Forelimb muscle (tissue), 1 donor: ENCODE measurements around the gene WSCD2. TPM values are rescaled to one million over a fixed set of nuclear protein-coding genes. Genes with fewer than 3 reads are reported as not detected.

ENCODE experiments used
- DNase-seq: peaks from one replicate; pipeline ENCODE4 v3.0.0-alpha.2; 2013; ENCODE audit warnings: low read depth
- polyA plus RNA-seq: library from polyadenylated mRNA; unstranded; fragments of 120-200 nt; gene quantifications from one replicate; pipeline ENCODE4 v1.2.1, GENCODE V29; 2013; ENCODE audit not compliant: insufficient read length

The WSCD2 gene
- polyA plus RNA-seq, 1 donor: 1.9 TPM

DNA sequence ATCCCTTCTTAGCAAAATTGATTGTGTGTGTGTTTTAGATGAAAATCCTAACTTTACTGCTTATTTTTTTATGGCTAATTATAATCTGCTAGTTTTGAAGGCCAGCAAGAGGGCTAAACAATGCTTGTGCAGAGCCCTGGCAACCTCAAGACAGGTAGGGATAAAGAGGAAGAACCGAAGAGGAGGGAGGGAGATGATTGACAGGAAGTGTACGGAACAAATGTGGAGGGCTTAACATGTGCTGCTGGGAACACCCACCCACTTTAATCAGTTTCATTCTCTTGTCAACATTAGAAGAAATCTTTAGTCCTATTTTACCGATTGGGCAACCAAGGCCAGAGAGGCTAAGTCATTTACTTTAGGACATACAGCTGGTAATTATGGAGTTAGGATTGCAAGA lies 1.4 kb upstream of the WSCD2 start:
- DNase-seq: no peak

DNA sequence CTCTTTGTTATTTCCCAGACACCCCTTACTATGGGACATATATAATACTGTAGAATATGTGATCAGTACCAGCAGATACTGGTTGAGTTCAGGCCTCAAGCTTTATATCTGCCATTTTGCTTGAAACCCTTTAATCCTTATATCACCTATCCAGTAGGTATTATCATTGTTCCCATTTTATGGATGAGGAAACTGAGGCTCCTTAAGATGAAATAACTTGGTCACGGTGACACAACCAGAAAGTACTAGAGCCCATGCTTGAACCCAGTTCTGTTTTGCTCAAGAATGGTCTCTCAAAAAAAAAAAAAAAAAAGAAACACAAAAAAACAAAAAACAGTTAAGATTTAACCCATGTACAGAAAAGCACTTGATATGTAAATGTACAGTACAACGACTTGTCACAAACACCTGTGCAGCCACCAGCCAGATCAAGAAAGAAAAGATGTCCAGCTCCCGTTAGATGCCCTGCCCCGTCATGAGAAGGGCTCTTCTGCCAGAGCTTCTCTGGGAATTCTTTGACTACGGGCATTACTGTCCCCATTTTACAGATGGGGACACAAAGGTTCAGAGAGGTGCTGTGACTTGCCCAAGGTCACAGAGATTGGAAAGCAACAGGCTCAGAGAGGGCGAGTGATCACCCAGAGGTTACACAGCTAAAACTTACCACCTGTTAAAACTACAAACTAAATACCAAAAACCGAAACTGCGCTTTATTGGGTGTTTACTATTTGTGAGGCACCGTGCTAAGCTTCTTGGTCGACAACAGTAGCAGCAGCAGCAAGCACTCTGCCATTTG lies 669 bp upstream of the WSCD2 start:
- no peak for DNase-seq

DNA sequence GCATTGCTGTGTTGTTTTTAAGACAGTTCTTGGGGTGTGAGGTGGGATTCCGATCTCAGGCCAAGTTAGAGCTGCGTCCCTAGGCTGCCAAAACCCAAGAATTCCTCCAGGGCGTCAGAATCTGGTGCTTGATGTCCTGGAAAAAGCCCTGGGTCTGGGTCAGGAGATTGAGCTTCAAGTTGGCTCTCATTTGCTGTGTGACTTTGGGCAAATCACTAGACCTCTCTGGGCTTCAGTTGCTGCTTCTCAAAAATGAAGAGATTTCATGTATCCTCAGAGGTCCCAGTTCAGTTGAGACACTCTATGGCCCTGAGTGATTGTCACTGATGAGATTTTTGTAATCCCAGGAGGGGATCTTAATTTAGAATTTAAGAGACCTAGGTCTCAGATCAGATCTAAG lies 1.9 kb downstream of the WSCD2 start:
- DNase-seq: no peak

DNA sequence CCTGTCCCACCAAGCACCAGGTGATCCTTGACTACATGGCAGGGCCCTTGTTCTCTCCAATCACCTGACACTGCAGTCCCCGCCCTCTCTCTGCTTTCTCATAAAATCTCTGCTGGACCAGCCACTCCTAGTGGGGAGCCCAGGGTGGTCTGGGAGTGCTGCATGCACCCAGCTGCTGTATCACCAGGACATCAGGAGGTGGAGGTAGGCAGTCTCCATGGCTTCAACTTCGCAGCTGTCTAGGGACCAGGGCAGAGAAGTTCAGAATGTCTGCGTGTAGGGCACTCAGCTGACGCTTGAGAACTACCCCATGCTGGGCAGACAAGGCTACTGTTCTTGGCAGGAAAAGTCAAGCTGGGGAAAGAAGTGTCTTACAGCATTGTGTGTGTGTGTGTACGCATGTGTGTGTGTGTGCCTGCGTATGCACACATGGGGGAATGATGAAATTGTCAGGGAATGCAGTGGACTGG lies 2.6 kb downstream of the WSCD2 start:
- DNase-seq: no peak

DNA sequence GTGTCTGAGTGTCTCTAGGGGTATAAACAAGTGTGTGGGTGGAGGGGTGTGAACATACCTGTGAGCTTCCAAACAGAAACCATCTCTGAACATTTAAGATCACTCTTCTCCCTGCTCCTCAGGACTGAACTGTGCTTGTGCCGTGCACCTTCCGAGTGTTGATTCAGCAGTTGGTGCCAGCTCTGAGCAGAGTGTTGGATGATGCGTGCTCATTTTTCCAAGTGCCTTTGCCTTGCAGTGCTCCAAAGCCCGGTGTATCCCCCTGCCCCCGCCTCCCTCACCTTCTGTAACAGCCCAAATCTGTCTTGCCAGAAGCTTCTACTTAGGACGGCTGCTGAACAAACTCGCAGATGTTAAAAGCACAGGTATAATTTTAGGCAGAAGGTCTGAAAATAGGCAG lies 4.4 kb downstream of the WSCD2 start:
- DNase-seq: no peak

DNA sequence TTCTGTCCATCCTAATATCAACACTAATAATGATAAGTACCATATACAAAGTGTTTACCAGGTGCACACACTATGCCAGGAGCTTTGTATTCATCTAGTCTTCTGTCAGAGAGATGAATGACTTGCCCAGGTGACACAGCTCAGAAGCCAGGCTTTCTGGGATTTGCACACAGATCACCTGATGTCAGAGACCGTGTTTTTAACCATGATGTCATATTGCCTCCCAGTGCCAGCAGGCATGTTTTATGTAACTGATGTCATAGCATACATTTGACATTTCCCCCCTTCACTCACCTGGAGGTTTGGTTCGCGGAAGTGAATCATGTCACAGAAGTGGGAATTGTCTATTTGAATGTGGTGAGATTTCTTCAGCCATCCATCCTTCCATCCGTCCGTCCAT lies 5.7 kb downstream of the WSCD2 start:
- DNase-seq: no peak

DNA sequence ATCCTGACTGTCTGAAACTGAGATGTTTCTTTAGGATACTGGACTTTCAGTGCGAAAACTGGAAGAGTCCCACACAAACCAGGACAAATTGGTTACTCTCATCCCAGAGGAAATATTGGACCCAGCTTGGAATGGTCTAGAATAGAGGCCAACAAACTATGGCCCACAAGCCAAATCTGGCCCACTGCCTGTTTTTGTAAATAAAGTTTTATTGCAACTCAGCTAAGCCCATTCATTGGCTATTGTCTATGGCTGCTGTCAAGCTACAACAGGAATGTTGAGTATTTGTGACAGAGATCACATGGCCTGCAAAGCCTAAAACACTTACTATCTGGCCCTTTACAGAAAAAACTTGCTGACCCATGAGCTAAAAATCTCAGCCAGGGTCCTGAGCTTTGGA lies 6.5 kb downstream of the WSCD2 start:
- DNase-seq: no peak

DNA sequence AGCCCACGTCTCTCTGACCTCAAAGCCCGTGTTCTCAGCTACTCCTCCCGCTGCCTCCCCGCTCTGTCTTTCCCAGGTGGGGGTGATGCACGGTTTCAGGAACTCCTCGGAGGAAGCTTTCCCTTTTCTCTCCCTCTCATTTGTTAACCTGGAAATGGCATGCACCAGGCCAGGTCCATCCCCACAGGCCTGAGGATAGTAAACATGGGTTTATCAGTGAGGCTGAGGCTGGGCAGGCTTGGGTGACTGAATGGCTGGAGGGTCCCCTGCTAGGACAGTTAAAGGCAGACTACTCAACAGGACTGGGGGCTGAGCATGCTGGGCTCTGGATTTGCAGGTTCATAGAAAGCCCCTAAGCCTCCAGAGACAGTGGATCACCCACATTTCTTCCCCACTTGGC lies 7.6 kb downstream of the WSCD2 start:
- no peak for DNase-seq

DNA sequence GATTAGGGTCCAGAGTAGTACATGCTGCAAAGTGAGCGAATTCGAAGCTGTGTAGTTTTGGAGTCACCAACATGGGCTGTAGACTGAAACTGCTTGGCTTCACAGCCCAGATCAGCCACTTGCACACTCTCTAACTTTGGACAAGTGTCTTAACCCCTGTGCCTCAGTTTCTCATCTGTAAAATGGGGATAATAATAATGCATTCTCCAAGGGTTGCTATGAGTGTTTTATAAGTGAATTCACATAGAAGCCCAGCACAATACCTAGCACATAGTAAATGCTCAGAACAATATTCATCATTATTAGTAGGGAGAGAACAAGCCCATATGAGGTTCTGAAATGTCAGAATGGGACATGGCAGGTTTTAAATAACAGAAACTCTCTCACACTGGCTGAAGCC lies 10.4 kb downstream of the WSCD2 start:
- no peak for DNase-seq

DNA sequence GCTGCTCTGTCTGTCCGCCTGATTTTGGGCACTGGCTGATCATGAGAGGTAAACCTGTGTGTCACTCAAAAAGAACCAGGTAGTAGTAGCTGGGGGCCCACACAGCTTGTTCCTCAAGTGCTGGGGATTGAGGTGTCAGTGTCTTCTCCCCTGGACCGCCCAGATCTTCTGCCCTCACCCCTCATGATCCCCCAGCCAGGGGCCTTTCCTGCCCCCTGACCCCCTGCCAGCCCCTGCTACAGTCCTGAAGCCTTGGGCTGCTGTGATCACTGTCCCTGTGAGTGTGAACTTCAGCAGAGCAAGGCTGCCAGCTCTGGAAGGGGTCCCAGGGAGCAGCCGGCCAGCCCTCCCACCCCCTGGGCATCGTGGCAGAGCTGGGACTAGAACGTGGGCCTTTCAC lies 11.4 kb downstream of the WSCD2 start:
- DNase-seq: no peak

DNA sequence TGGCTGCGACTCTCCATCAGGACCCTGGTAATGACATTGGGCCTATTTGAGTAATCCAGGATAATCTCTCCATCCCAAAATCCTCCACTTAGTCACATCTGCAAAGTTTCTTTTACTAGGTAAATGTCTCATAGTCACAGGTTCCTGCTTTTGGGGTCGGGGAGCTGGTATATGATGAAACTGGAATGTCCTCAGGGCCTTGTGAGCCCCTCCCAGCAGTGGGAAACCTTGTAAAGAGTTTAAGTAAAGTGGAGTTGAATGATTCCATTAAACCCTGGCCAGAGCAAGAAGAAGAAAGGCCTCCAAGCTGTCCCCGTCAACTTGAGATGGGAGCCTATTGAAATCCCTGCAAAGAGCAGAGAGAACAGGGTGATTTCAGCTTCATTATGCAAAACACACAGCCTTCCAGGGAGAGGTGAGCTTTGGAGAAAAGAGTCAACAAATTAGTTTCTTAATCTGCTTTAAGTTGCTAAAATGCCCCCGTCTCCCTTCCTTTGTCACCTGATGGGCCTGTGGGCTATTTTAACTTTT lies 12.6 kb downstream of the WSCD2 start:
- no peak for DNase-seq

DNA sequence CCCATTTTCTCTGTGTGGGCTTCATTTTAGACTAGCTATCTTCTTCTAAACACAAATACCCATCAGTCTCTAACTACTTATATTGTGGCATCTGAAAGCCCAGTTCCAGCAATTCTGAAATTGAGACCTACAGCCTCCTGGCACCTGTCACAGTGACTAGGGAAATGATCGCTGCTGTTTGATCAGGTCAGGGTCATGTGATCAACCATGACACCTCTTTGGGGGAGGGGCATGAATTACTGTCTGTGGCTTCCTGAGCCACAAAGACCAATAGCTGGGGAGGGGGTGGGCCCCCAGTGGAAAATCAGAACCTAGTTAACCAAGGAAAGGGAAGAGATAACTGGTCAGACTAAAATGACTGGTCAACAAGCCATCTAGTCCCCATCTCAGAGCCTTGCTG lies 14.1 kb downstream of the WSCD2 start:
- DNase-seq: no peak

DNA sequence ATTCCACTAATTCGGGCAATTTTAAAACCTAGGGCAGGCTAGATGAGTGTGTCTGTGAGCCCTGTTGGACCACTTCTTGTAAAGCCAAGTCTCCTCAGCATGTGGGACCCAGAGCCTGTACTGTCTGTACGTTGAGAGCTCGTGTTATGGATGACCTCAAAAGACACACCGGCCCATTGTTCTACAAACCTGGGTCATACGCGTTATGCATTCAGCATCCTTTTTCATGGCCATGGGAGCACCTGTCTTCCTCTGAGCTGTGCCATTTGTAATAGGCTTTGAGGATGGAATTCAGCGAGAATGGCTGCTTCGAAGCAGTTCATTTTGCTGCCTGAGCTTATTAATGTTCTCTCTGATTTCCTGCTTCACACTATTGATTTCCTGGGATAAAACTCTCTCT lies 15.0 kb downstream of the WSCD2 start:
- no peak for DNase-seq

DNA sequence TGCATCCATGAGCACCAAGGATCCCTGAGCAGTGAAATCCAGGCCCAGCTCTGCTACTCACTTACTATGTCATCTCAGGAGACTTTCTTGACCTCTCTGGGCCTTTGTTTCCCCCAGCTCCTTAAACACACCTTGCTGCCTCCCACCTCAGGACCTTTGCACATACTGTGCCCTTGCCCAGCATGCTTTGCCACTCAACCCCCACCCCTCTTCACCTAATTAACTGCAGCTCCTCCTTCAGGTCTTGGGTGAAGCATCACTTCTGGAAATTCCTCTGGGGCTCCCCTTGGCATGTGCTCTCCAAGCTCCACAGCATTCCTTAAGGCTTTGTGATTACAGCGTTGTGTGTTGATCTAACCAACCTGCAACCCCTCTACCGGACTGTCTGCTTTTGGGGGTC lies 15.9 kb downstream of the WSCD2 start:
- DNase-seq: no peak

DNA sequence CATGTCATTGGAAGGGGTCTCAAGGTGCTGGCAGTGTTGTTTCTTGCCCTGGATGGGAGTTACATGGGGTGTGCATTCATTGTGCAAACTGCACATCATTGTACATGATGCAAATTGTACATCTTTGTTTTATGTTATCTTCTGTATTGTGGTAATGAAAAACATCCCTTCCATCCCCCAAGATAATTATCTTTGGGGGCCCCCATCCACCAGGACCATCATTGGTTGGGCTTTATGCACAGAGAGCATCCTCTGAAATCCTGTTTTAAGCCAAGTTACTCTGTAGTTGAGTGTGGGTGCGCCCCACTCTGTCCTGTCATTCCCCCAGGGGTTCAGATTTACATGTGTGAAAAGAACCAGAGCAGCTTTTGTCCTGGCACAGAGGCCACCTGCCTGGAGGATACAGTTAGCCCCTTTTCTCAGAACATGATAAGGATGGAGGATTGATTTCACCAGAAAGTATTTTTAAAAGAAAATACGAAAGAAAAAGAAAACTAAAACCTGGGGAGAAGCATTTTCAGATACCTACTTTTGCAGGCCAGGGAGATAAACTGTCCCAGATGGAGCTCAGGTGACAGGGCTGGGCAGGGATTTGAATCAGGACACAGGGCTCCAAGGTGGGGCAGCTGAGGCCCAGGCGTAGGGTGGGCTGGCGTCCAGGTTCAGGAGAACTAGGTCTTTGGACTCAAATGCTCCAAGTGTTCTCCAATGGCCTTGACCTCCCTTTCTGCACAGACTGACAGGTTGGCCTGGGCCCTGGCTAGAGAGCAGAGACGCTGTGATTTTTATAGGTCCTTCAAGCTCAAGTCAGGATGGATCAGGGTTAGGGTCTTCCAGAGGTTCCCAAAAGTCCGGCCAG lies 17.2 kb downstream of the WSCD2 start:
- no peak for DNase-seq

DNA sequence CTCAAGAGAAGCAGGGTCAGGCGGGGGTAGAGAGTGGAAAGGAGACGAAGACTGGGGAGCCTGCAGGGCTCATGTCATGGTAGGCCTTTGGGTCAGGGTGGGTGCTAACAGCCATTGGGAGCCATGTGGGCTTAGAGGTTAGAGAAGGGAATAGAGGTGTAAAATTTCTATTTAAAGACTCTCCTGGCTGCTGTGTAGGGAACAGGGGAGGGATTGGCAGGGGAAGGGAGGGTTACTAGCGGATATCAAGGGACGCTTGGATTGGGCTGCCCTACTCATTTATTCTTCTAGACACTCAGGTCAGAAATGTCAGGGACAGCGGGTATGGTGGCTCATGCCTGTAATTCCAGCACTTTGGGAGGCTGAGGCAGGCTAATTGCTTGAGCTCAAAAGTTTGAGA lies 18.2 kb downstream of the WSCD2 start:
- DNase-seq: no peak

DNA sequence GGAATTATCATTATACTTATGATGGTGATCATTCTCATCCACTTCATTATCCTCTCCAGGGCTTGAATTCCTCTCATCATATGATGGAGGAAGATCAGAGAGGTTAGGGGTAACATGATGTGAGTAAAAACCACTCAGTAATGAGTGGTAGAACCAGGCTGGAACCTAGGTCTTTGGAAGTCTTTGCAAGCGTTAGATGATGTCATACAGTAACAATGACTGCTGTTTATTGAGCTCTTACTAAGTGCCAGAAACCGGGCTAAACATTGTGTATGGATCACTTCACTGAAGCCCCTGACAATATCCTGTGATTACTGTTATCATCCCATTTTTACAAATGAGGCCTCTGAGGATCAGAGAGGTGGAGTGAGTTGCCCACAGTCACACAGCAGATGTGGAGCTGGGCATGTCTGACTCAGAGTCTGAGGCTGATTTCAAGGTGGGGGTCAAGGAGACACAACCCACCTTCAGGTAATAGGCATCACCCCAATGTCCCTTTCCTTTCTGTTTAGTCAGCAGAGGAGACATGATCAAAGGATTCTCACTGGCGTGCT lies 19.5 kb downstream of the WSCD2 start:
- DNase-seq: no peak

DNA sequence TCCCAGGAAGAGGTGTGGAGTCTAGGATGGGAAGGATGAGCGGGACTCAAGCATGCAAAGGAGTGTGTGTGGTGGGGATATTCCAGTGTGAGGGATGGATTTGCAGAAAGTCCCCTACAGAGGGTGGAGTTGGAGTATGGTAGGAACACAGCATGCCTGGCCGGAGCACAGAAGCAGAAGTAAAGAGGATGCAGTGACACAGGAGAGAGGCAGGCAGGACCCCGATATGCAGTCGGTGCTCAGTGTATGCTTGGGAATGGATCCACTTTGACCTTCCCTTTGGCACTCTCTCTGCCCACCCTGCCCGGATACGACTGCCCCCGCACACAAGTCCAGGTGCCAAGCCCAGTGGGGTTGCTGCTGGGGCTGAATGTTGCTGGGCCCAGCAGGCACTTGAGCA lies 21.3 kb downstream of the WSCD2 start:
- no peak for DNase-seq

DNA sequence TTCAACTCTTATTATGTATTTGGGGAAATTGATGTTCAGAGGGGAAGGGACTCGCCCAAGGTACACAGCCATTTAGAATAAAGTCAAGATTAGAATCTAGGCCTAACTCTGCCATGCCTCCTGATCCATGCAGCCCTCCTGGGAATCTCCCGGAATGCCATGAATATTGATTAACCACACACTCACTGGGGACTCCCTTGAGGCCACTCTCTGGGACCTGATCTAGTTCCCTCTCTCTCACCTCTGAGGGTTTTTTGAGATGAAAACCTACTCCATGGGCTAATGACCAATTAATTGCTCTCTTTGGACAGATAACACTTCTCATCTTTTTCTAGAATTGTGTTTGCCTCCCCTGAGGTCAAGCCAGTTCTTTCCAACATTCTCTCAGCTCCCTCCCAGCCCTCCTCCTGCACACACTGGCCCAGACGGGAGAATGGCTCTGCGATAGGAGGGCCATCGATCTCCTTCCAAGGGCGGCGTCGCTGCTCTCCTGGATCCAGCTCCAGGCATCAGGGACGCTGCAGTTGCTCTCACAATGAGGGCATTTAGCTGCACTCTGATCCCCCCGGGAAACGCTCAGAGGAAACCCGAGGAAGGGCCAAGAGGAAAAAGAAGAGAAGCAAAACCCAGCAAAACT lies 22.6 kb downstream of the WSCD2 start:
- DNase-seq: no peak

DNA sequence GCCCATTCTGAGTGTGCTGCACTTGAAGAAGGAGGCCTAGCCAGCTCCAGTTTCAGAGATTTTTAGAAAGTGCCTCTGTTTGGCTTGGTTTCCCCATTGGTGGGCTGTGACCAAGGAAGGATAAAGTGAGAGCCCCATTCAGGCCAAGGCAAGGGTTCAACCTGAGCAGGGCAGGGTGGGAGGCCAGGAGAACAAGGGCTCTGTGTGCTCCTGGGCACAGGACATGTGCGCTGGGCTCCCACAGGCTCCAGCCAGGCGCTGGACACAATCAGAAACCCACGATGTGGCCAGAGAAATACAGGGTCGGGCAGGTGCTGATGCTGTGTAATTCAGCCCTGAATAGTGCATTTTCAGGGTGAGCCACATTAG lies 23.1 kb downstream of the WSCD2 start:
- DNase-seq: no peak

DNA sequence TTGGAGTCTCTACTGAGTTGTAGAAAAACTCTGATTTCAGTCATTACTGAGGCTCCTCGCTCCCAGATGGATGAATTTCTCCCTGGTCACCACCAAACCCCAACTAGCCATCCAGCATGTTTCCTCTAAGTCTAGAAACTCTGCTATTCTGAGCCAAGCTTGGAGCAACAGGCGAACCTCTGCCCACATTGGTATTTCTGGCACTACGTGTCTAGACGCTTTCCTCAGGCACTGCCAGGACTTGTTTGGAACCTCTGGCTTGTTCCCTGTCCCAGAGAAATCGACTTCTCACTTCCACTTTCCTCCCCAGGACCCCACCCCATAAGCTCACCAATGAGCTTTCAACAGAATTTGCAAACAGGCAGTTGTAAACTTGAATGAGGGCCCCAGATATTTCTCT lies 27.6 kb downstream of the WSCD2 start:
- no peak for DNase-seq

DNA sequence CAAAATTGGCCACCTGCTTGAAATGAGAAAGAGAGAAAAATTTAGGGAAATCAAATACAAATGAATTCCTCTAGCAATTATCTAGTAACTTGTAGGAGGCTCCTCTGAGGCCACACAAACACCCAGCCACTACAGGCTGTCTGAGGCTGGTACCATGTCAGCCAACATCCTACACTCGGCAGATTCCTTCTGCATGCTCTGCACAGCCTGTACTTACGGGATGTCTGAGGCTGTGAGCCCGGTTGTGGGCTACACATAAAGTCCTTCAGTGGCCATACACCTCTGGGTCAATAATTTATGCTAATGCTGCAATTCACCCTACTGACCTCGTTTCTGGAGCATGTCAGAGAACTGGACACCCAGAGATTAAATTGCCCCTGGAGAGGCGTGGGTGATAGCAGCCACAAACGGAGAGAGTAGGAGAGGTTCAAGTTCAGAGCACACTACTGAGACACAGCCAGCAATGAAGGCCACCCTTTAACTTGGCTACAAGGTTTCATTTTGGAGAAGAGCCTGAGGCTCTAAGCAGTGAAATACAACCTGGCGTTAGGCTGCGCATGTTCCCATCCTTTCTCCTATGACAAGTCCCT lies 28.9 kb downstream of the WSCD2 start:
- no peak for DNase-seq
